Tibial nerve (tissue), 4 donors: ENCODE data around the gene ERC2. TPM values are rescaled to one million over a fixed set of nuclear protein-coding genes. Genes with fewer than 3 reads are reported as not detected.

Source experiments
- DNase-seq, 2 donors: peaks; one replicate each; pipeline ENCODE4 v3.0.0-alpha.2; 2019; ENCODE audit warnings: low spot score in 2 of 2
- H3K27ac ChIP-seq, 4 donors: fragments of 200-600 bp; sonication (generic) in 3 of 4; one replicate each; pipeline ENCODE4 v1.5.1; 2017 to 2019; ENCODE audit warnings: mild to moderate bottlenecking in 1 of 4
- H3K27me3 ChIP-seq, 2 donors: fragments of 200-600 bp; sonication (generic) in 1 of 2; one replicate each; pipeline versions ENCODE4 v1.5.1 to v1.6.0; 2017 to 2019
- H3K36me3 ChIP-seq, 3 donors: fragments of 200-600 bp; sonication (generic); one replicate each; pipeline ENCODE4 v1.5.1; 2018 to 2019
- H3K4me1 ChIP-seq, 4 donors: fragments of 200-600 bp; sonication (generic) in 3 of 4; one replicate each; pipeline ENCODE4 v1.5.1; 2017 to 2019
- H3K4me3 ChIP-seq, 4 donors: fragments of 200-600 bp; sonication (generic) in 3 of 4; one replicate each; pipeline ENCODE4 v1.5.1; 2017 to 2019; ENCODE audit warnings: mild to moderate bottlenecking in 1 of 4, moderate library complexity in 1 of 4
- H3K9me3 ChIP-seq, 4 donors: fragments of 200-600 bp; sonication (generic) in 3 of 4; one replicate each; pipeline ENCODE4 v1.5.1; 2017 to 2019
- EP300 ChIP-seq, 2 donors: sonication (generic); formaldehyde crosslinking; IDR thresholded peaks; one replicate each; pipeline ENCODE4 v1.6.1; 2017; ENCODE audit warnings: antibody characterized with exemption in 2 of 2, mild to moderate bottlenecking in 1 of 2
- POLR2A ChIP-seq, 2 donors: fragments of 450-650 bp; IDR thresholded peaks; one replicate each; pipeline ENCODE4 v1.6.1; 2017; ENCODE audit warnings: antibody characterized with exemption in 2 of 2, mild to moderate bottlenecking in 2 of 2, moderate library complexity in 2 of 2
- WGBS, 2 donors: methylation state at CpG; one replicate each; pipeline ENCODE4 v1.1.5; 2018; 5-methylcytosine and 5-hydroxymethylcytosine counted together
- total RNA-seq, 4 donors: library from RNA; depleted of rRNA; stranded (reverse); fragments of >200 nt; gene quantifications; one replicate each; pipeline ENCODE4 v1.1.0, GENCODE V29; 2016
- TF ChIP-seq, protein P1 (sequence below), 5 experiments: fragments of 200-600 bp in 3 of 5; fragments of 450-650 bp in 2 of 5; sonication (generic) in 3 of 5; IDR thresholded peaks; one replicate each; pipeline ENCODE4 v1.5.1; 2016 to 2019; ENCODE audit warnings: antibody characterized with exemption in 5 of 5, mild to moderate bottlenecking in 3 of 5, moderate library complexity in 2 of 5

Gene ERC2
- total RNA-seq, 4 donors from 2014 or later: 0.84 to 0.98 (median 0.90) TPM; not detected in 1

- peak overlapping the region in 1 of 4 donors; percentile 90 for H3K4me3 ChIP-seq
- peaks cover 0 to 65% (median 16%) of the 10 kb centered on the region in 4 donors for H3K4me1 ChIP-seq
- H3K27ac ChIP-seq: no peak overlapping the region
- TF ChIP-seq, protein P1, sequence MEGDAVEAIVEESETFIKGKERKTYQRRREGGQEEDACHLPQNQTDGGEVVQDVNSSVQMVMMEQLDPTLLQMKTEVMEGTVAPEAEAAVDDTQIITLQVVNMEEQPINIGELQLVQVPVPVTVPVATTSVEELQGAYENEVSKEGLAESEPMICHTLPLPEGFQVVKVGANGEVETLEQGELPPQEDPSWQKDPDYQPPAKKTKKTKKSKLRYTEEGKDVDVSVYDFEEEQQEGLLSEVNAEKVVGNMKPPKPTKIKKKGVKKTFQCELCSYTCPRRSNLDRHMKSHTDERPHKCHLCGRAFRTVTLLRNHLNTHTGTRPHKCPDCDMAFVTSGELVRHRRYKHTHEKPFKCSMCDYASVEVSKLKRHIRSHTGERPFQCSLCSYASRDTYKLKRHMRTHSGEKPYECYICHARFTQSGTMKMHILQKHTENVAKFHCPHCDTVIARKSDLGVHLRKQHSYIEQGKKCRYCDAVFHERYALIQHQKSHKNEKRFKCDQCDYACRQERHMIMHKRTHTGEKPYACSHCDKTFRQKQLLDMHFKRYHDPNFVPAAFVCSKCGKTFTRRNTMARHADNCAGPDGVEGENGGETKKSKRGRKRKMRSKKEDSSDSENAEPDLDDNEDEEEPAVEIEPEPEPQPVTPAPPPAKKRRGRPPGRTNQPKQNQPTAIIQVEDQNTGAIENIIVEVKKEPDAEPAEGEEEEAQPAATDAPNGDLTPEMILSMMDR (IDR thresholded peaks at IDR 0.05): no peak
- TF ChIP-seq EP300 (IDR thresholded peaks at IDR 0.05) (no peak), POLR2A (IDR thresholded peaks at IDR 0.05) (no peak)
- WGBS, 2 donors: 65 to 78% methylated on average over 20 of the region's 20 CpGs
- H3K27me3 ChIP-seq: peaks cover 0 to 84% of the 10 kb centered on the region in 2 donors
- H3K9me3 ChIP-seq: no peaks in the 10 kb centered on the region
- H3K36me3 ChIP-seq: no peaks in the 10 kb centered on the region
- no peak for DNase-seq
Observed at GRCh38 chr3:55484191-55484689, 984.0 kb downstream of the ERC2 start.

- H3K4me3 ChIP-seq: peak overlapping the region in 1 of 4 donors; percentile 48
- H3K27me3 ChIP-seq: peaks cover 0 to 84% of the 10 kb centered on the region in 2 donors
- H3K36me3 ChIP-seq: no peaks in the 10 kb centered on the region
- H3K27ac ChIP-seq: no peak overlapping the region
- 48 to 61% methylated on average over 40 of the region's 40 CpGs for WGBS, 2 donors
- H3K9me3 ChIP-seq: no peaks in the 10 kb centered on the region
- no peak for DNase-seq
- TF ChIP-seq POLR2A (IDR thresholded peaks at IDR 0.05) (no peak), EP300 (IDR thresholded peaks at IDR 0.05) (no peak)
- TF ChIP-seq, protein P1 (IDR thresholded peaks at IDR 0.05): no peak
- peaks cover 0 to 57% (median 12%) of the 10 kb centered on the region in 4 donors for H3K4me1 ChIP-seq
Observed at GRCh38 chr3:55483196-55484095, 984.8 kb downstream of the ERC2 start.

- H3K9me3 ChIP-seq: no peaks in the 10 kb centered on the region
- no peak for TF ChIP-seq EP300 (IDR thresholded peaks at IDR 0.05)
- TF ChIP-seq POLR2A (IDR thresholded peaks at IDR 0.05): no peak
- TF ChIP-seq, protein P1 (IDR thresholded peaks at IDR 0.05): no peak
- WGBS, 2 donors: 3 to 5% methylated on average over 28 to 34 of the region's 38 CpGs
- H3K4me3 ChIP-seq: peak overlapping the region in 3 of 4 donors; percentile 2 to 48 (median 26)
- DNase-seq: no peak
- no peak overlapping the region for H3K27ac ChIP-seq
- no peaks in the 10 kb centered on the region for H3K36me3 ChIP-seq
- H3K4me1 ChIP-seq: peaks cover 0 to 55% (median 11%) of the 10 kb centered on the region in 4 donors
- H3K27me3 ChIP-seq: peaks cover 0 to 91% of the 10 kb centered on the region in 2 donors
Observed at GRCh38 chr3:55482496-55483195, 985.6 kb downstream of the ERC2 start.

- TF ChIP-seq, protein P1 (IDR thresholded peaks at IDR 0.05): no peak
- TF ChIP-seq EP300 (IDR thresholded peaks at IDR 0.05): no peak
- no peak for TF ChIP-seq POLR2A (IDR thresholded peaks at IDR 0.05)
Observed at GRCh38 chr3:55481744-55482495, 986.3 kb downstream of the ERC2 start.

More at GRCh38 chr3:55481744-55482495, 986.3 kb downstream of the ERC2 start:
- Histone ChIP-seq H3K9me3 (no peaks in the 10 kb centered on the region), H3K4me3 (peak overlapping the region in 3 of 4 donors; percentile 2 to 48 (median 26)), H3K36me3 (no peaks in the 10 kb centered on the region), H3K4me1 (peaks cover 0 to 50% (median 9%) of the 10 kb centered on the region in 4 donors), H3K27ac (no peak overlapping the region), H3K27me3 (peaks cover 0 to 94% of the 10 kb centered on the region in 2 donors)
- DNase-seq: no peak
- 3 to 12% methylated on average over 31 to 36 of the region's 37 CpGs for WGBS, 2 donors
